NT2/D1 (cell line): ENCODE measurements around the gene SCD5.

Source experiments
- DNase-seq: peaks from one replicate; pipeline ENCODE4 v3.0.0-alpha.2; 2011; ENCODE audit warnings: low read depth, low spot score
- H3K27me3 ChIP-seq: 2 replicates; pipeline ENCODE4 v1.6.0; 2011; ENCODE audit warnings: mild to moderate bottlenecking; ENCODE audit not compliant: insufficient read length, insufficient read depth
- H3K36me3 ChIP-seq: 2 replicates; pipeline ENCODE4 v1.6.1; 2011; ENCODE audit warnings: mild to moderate bottlenecking, low read length, mixed read lengths; ENCODE audit not compliant: insufficient read depth, insufficient read length
- H3K4me1 ChIP-seq: 2 replicates; pipeline ENCODE4 v1.5.1; 2011; ENCODE audit not compliant: insufficient read depth, insufficient read length
- H3K4me3 ChIP-seq: 2 replicates; pipeline ENCODE4 v1.5.1; 2011; ENCODE audit warnings: low read depth; ENCODE audit not compliant: insufficient read length
- H3K9ac ChIP-seq: 2 replicates; pipeline ENCODE4 v1.6.0; 2011; ENCODE audit warnings: low read depth; ENCODE audit not compliant: insufficient read length
- H3K9me3 ChIP-seq: 2 replicates; pipeline ENCODE4 v1.5.1; 2011; ENCODE audit warnings: mild to moderate bottlenecking, low read length; ENCODE audit not compliant: insufficient read depth
- SUZ12 ChIP-seq: IDR thresholded peaks from 2 replicates; pipeline ENCODE4 v1.6.1; 2011; ENCODE audit not compliant: insufficient read length, insufficient read depth; ENCODE audit errors: extremely low read depth
- YY1 ChIP-seq: IDR thresholded peaks from 2 replicates; pipeline ENCODE4 v1.6.1; 2011; ENCODE audit not compliant: insufficient read length, insufficient read depth
- ZNF274 ChIP-seq: IDR thresholded peaks from 2 replicates; pipeline ENCODE4 v1.6.1; 2011; ENCODE audit warnings: mild to moderate bottlenecking, low read depth, low read length

Gene SCD5

DNA sequence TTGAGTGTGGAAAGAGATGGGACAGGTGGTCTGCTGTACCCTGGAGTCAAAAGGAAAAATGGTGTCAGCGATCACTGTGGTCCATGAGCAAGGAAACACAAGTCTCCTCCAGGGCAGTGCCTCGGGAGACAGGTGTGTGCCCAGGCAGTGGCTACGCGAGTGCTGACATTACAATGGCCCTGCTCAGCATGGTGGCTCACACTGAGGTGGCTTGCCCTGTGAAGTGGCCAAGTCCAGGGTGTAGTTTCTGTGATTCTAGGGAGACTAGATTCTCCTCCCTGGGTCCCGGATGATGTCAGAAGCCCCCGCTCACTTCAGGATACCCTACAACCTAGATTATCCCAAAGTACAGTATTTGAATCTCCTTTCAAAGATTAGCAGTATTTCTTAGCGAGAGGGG lies 192.0 kb downstream of the SCD5 start:
- H3K4me1 ChIP-seq = no peaks in the 10 kb centered on the region
- H3K9me3 ChIP-seq = no peaks in the 10 kb centered on the region
- no peak for TF ChIP-seq SUZ12
- TF ChIP-seq ZNF274 = no peak
- no peak for TF ChIP-seq YY1

GRCh38 chr4:82604522-82604921 lies 194.1 kb downstream of the SCD5 start:
- no peaks in the 10 kb centered on the region for H3K4me1 ChIP-seq
- H3K9ac ChIP-seq = no peak overlapping the region
- no peak for DNase-seq
- TF ChIP-seq ZNF274 (no peak), YY1 (no peak), SUZ12 (no peak)
- H3K27me3 ChIP-seq = no peaks in the 10 kb centered on the region
- H3K36me3 ChIP-seq = no peaks in the 10 kb centered on the region
- H3K9me3 ChIP-seq = no peaks in the 10 kb centered on the region
- no peak overlapping the region for H3K4me3 ChIP-seq

More for the DNA sequence above, 192.0 kb downstream of the SCD5 start:
- Histone ChIP-seq H3K27me3 (no peaks in the 10 kb centered on the region), H3K9ac (no peak overlapping the region), H3K36me3 (no peaks in the 10 kb centered on the region), H3K4me3 (no peak overlapping the region)
- DNase-seq = no peak

GRCh38 chr4:82601242-82602015 lies 197.2 kb downstream of the SCD5 start:
- TF ChIP-seq SUZ12 (no peak), ZNF274 (no peak), YY1 (no peak)
- no peaks in the 10 kb centered on the region for H3K27me3 ChIP-seq
- H3K4me3 ChIP-seq = no peak overlapping the region
- DNase-seq = no peak
- H3K36me3 ChIP-seq = no peaks in the 10 kb centered on the region
- H3K4me1 ChIP-seq = no peaks in the 10 kb centered on the region
- H3K9ac ChIP-seq = no peak overlapping the region
- no peaks in the 10 kb centered on the region for H3K9me3 ChIP-seq

DNA sequence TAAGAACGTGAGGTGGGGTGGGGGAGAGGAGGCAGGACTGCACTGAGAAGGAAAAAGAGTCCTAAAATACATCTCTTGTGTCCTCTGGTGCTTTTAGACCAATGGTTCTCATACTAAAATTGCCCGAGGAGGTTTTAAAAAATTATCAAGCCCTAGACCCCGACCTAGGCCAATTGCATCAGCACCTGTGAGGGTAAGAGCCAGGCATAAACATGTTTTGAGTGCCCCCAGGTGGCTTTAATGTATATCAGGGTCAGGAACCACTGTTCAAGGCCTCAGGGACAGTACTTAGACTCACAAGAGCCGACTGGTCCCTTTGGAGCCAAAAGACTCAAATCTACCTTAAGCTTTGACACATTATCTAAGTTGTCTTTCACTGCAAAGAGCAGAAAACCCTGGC lies 199.3 kb downstream of the SCD5 start:
- Histone ChIP-seq H3K4me3 (no peak overlapping the region), H3K9ac (no peak overlapping the region), H3K27me3 (no peaks in the 10 kb centered on the region), H3K9me3 (no peaks in the 10 kb centered on the region), H3K36me3 (no peaks in the 10 kb centered on the region), H3K4me1 (no peaks in the 10 kb centered on the region)
- TF ChIP-seq YY1 = no peak
- TF ChIP-seq ZNF274 = no peak
- TF ChIP-seq SUZ12 = no peak
- no peak for DNase-seq

DNA sequence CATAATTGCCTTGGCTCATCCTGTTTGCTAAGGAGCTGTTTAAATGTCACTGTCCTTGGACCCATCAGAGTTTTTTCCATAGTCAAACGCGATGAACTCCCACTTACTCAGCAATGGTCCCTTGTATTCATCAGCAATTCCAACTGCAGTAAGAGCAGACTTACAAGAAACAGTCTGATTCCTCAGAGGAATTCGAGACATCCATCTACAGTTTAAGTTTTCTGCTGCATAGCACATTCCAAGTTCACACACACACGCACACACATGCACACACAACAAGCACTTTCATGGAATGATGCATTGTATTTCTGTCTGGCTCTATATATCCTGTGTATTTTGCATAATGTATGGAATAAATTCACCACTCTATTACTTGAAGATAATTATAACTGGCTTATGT lies 204.1 kb downstream of the SCD5 start:
- no peak overlapping the region for H3K4me3 ChIP-seq
- H3K9ac ChIP-seq = no peak overlapping the region
- H3K27me3 ChIP-seq = no peaks in the 10 kb centered on the region
- TF ChIP-seq SUZ12 = no peak
- TF ChIP-seq YY1 = no peak
- TF ChIP-seq ZNF274 = no peak
- DNase-seq = no peak
- no peaks in the 10 kb centered on the region for H3K4me1 ChIP-seq
- no peaks in the 10 kb centered on the region for H3K9me3 ChIP-seq
- H3K36me3 ChIP-seq = no peaks in the 10 kb centered on the region

DNA sequence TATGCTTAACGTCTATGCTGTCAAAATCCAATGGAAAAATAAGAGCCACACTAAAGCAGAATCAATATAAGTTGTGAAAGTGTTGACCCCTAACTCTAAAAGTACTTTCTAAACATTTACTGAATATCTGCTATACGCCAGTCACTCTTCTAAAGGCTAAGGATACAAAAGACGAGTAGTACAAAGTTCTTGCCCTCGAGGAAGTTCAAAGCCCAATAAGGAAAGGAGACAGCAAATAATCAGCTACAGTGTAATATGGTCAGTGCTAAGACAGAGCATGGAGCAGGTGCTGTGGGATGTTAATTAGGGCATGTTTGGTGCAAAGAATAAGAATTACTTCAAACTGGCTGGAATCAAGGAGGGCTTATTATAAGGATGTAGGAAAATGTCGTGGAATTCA lies 205.2 kb downstream of the SCD5 start:
- no peaks in the 10 kb centered on the region for H3K9me3 ChIP-seq
- no peaks in the 10 kb centered on the region for H3K27me3 ChIP-seq
- no peak overlapping the region for H3K9ac ChIP-seq
- TF ChIP-seq SUZ12 (no peak), YY1 (no peak), ZNF274 (no peak)
- no peak overlapping the region for H3K4me3 ChIP-seq
- H3K4me1 ChIP-seq = no peaks in the 10 kb centered on the region
- DNase-seq = no peak
- no peaks in the 10 kb centered on the region for H3K36me3 ChIP-seq

- Histone ChIP-seq H3K4me1 (no peaks in the 10 kb centered on the region), H3K27me3 (no peaks in the 10 kb centered on the region), H3K9ac (no peak overlapping the region), H3K4me3 (no peak overlapping the region), H3K9me3 (no peaks in the 10 kb centered on the region), H3K36me3 (no peaks in the 10 kb centered on the region)
- TF ChIP-seq ZNF274 = no peak
- no peak for TF ChIP-seq YY1
- TF ChIP-seq SUZ12 = no peak
- no peak for DNase-seq
These were observed 206.0 kb downstream of the SCD5 start for GRCh38 chr4:82592639-82593038.
